Spinal cord (tissue), 10 donors: ENCODE measurements around the gene ZNF738. TPM values are rescaled to one million over a fixed set of nuclear protein-coding genes. Genes with fewer than 3 reads are reported as not detected.

Experiments used
- DNase-seq, 6 donors: peaks; one replicate each; pipeline versions ENCODE4 v3.0.0 to v3.0.0-alpha.2; 2013 to 2015; ENCODE audit warnings: low spot score in 6 of 6, low read depth in 4 of 6
- H3K27ac ChIP-seq: one replicate; pipeline ENCODE4 v1.5.1; 2013; ENCODE audit warnings: low read depth, low read length, control low read depth
- H3K27me3 ChIP-seq: one replicate; pipeline ENCODE4 v1.6.1; 2013; ENCODE audit warnings: low read length; ENCODE audit not compliant: control insufficient read depth, insufficient read depth
- H3K36me3 ChIP-seq: one replicate; pipeline ENCODE4 v1.6.1; 2013; ENCODE audit warnings: low read length; ENCODE audit not compliant: control insufficient read depth, insufficient read depth
- H3K4me1 ChIP-seq: one replicate; pipeline ENCODE4 v1.6.1; 2013; ENCODE audit warnings: low read length; ENCODE audit not compliant: control insufficient read depth, insufficient read depth
- H3K4me3 ChIP-seq: one replicate; pipeline ENCODE4 v1.5.1; 2013; ENCODE audit warnings: low read depth, low read length, control low read depth
- H3K9me3 ChIP-seq: one replicate; pipeline ENCODE4 v1.6.1; 2013; ENCODE audit warnings: low read length; ENCODE audit not compliant: control insufficient read depth, insufficient read depth
- WGBS: methylation state at CpG from one replicate; pipeline ENCODE4 v1.1.5; 2013; ENCODE audit warnings: missing lambda C conversion rate; ENCODE audit not compliant: insufficient coverage; 5-methylcytosine and 5-hydroxymethylcytosine counted together
- polyA plus RNA-seq, 2 donors: library from polyadenylated mRNA; unstranded; fragments of 120-200 nt; gene quantifications; one replicate each; pipeline ENCODE4 v1.2.1, GENCODE V29; 2013; ENCODE audit not compliant: insufficient read length in 2 of 2
- total RNA-seq, 2 donors: library from RNA; depleted of rRNA in 1 of 2; stranded (reverse); fragments of 120-200 nt in 1 of 2; fragments of >200 nt in 1 of 2; gene quantifications; one replicate each; pipeline versions ENCODE4 v1.2.3 to v1.2.4, GENCODE V29; 2013 to 2014
- donor health status: healthy.

The ZNF738 gene
- total and polyA plus RNA-seq, 4 donors, result 24.4 to 37.1 (median 32.0) TPM

- Histone ChIP-seq H3K4me3 (no peak overlapping the region), H3K36me3 (peaks cover 7% of the 10 kb centered on the region), H3K4me1 (no peaks in the 10 kb centered on the region), H3K9me3 (no peaks in the 10 kb centered on the region), H3K27ac (no peak overlapping the region), H3K27me3 (no peaks in the 10 kb centered on the region)
- no peak for DNase-seq
- WGBS, result no CpG with 5 or more reads among the region's 5 CpGs
Measured at GRCh38 chr19:21398851-21399250, 40.1 kb downstream of the ZNF738 start.

GRCh38 chr19:21402303-21402985 lies 43.6 kb downstream of the ZNF738 start:
- H3K4me3 ChIP-seq, result no peak overlapping the region
- H3K27ac ChIP-seq, result no peak overlapping the region
- peaks cover 13% of the 10 kb centered on the region for H3K36me3 ChIP-seq
- H3K9me3 ChIP-seq, result no peaks in the 10 kb centered on the region
- no peak for DNase-seq
- H3K27me3 ChIP-seq, result no peaks in the 10 kb centered on the region
- no CpG with 5 or more reads among the region's 1 CpG for WGBS
- H3K4me1 ChIP-seq, result no peaks in the 10 kb centered on the region

- no peak overlapping the region for H3K4me3 ChIP-seq
- no peaks in the 10 kb centered on the region for H3K4me1 ChIP-seq
- H3K27ac ChIP-seq, result no peak overlapping the region
- no peaks in the 10 kb centered on the region for H3K9me3 ChIP-seq
- WGBS, result no CpG with 5 or more reads among the region's 1 CpG
- peaks cover 15% of the 10 kb centered on the region for H3K36me3 ChIP-seq
- H3K27me3 ChIP-seq, result no peaks in the 10 kb centered on the region
- no peak for DNase-seq
Measured at GRCh38 chr19:21410166-21410565, 51.4 kb downstream of the ZNF738 start.

- Histone ChIP-seq H3K27me3 (no peaks in the 10 kb centered on the region), H3K4me3 (no peak overlapping the region), H3K36me3 (peaks cover 2% of the 10 kb centered on the region), H3K27ac (no peak overlapping the region), H3K4me1 (no peaks in the 10 kb centered on the region), H3K9me3 (peaks cover 4% of the 10 kb centered on the region)
- no peak for DNase-seq
Measured at GRCh38 chr19:21422244-21422643, 63.4 kb downstream of the ZNF738 start.

- H3K4me1 ChIP-seq, result no peaks in the 10 kb centered on the region
- no peak for DNase-seq
- peaks cover 1% of the 10 kb centered on the region for H3K36me3 ChIP-seq
- no CpG with 5 or more reads among the region's 1 CpG for WGBS
- no peak overlapping the region for H3K4me3 ChIP-seq
- peaks cover 6% of the 10 kb centered on the region for H3K9me3 ChIP-seq
- H3K27me3 ChIP-seq, result no peaks in the 10 kb centered on the region
- H3K27ac ChIP-seq, result no peak overlapping the region
Measured at GRCh38 chr19:21423057-21424041, 64.5 kb downstream of the ZNF738 start.

Other genes starting within 250 kb of the ZNF738 start
- 10 to 100 TPM; 13.5 to 20.1 TPM for gene ZNF431, start 217.0 kb upstream of the ZNF738 start, total RNA-seq
- 10 to 100 TPM; 13.2 to 20.9 TPM for gene ZNF431, start 217.0 kb upstream of the ZNF738 start, polyA plus RNA-seq
- 10 to 100 TPM; 25.6 to 43.2 TPM for gene ZNF708, start 29.6 kb upstream of the ZNF738 start, total RNA-seq
- gene ZNF708, start 29.6 kb upstream of the ZNF738 start, polyA plus RNA-seq, result 10 to 100 TPM; 19.5 to 21.3 TPM
- 100 to 1,000 TPM in 1 of 2 donors, 10 to 100 TPM in 1; 38.7 to 109 TPM for gene ZNF493, start 38.1 kb downstream of the ZNF738 start, total RNA-seq
- 10 to 100 TPM; 28.1 to 28.7 TPM for gene ZNF493, start 38.1 kb downstream of the ZNF738 start, polyA plus RNA-seq
- gene ZNF429, start 146.6 kb downstream of the ZNF738 start, total RNA-seq, result 10 to 100 TPM; 20.7 to 23.8 TPM
- 10 to 100 TPM; 30.4 to 31.1 TPM for gene ZNF429, start 146.6 kb downstream of the ZNF738 start, polyA plus RNA-seq